CD4-positive, alpha-beta T cell treated with Interleukin-21 for 1 hour (primary cell): ENCODE results near the gene ZDHHC1.

ENCODE experiments used
- DNase-seq: peaks from one replicate; pipeline ENCODE4 v3.0.0-alpha.2; 2020

Gene ZDHHC1

DNA sequence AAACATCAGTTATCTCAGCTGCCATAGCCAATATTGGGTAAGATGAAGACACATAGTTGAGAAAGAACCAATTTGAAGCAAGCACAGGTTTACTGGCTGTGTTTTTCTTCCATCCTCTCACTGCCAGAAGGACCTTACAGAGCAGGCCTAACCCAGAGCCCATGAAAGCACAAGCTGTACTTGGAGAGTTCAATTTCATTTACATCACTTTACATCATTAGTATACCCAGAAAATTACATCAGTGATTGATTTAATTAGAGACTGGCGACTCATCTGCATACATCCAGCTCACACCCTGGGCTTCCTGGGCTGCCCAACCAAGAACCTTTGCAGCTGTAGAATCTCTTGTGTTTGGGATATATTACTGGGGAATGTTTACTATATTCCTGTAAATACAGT lies 66.0 kb downstream of the ZDHHC1 start:
- no peak for DNase-seq

- DNase-seq: peak; percentile 43
These were observed 67.1 kb downstream of the ZDHHC1 start for GRCh38 chr16:67349172-67349571.

- DNase-seq: no peak
These were observed 69.9 kb downstream of the ZDHHC1 start for GRCh38 chr16:67346341-67346740.

DNA sequence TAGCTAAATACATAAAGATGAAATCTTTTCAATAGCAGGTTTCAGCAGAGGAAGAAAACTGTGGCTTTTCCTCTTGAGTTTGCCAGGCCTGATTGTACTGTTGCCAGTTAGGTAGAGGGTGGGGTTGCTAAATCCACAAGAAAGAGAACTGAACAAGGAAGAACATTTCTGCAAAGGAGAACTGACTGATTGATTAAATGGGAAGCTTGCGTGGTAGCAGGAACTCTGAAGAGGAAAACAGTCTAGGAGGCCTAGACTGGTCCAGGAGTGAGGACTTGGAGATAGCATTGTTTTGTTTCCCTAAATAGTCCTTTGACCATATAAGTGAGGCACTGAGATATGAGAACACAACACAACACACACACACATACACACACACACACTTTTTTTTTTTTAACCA lies 70.9 kb downstream of the ZDHHC1 start:
- no peak for DNase-seq
